ENCODE results near the gene ANLN. TPM values are rescaled to one million over a fixed set of nuclear protein-coding genes. Genes with fewer than 3 reads are reported as not detected.
"Not testable (repeated sequence)": the region's sequence is repeated elsewhere in the genome, so short reads cannot be mapped to it uniquely, and the experiment has no call there.

The ANLN gene
- total RNA-seq, 4 donors from 2014 or later: 0.84 to 12.9 (median 4.1) TPM

DNA sequence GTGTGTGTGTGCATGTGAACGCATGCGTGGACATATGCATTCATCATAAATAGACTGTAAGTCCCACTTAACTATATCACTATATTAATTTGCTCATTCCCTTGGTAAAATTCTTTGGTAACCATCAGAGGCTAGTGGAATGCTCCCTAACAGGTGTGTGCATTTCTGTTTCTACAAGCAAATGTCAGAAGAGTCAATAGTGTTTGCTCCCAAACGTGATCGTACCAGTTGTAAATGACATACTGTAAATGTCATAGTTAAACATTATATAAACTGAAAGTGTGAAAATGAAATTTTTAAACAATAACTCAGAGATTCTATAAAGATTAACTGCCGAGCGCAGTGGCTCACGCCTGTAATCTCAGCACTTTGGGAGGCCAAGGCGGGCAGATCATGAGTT, 94.6 kb downstream of the ANLN start:
- H3K27ac ChIP-seq: no peak overlapping the region
- no peak overlapping the region for H3K4me3 ChIP-seq
- no peaks in the 10 kb centered on the region for H3K36me3 ChIP-seq
- no peaks in the 10 kb centered on the region for H3K4me1 ChIP-seq
- WGBS, 2 donors: 81 to 83% methylated on average over 8 of the region's 8 CpGs
- no peaks in the 10 kb centered on the region for H3K27me3 ChIP-seq
- no peak for DNase-seq (ENCODE audit: low spot score in 2 of 2)
- no peak for TF ChIP-seq POLR2A (IDR thresholded peaks at IDR 0.05)
- no peak for TF ChIP-seq EP300 (IDR thresholded peaks at IDR 0.05)
- no peak for TF ChIP-seq CTCF (IDR thresholded peaks at IDR 0.05)
- H3K9me3 ChIP-seq: peaks cover 0 to 9% (median 0%) of the 10 kb centered on the region in 4 donors

DNA sequence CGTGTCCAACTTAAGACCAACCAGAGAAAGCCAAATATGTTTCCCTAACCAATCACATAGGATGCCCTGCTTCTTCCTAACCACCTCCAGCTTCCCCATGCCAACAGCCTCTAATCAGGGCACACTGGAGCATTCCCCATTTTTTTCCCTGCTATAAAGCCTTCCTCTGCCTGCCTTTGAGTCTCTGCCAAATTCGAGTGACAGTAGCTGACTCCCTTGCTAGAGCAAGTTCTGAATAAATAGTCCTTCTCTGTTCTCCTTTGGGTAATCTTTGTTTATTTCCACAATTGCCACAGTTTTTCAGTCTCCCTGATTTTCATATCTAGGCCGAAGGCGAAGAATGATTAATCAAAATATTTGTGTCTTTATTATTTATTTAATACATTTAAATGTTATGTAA, 96.7 kb downstream of the ANLN start:
- Histone ChIP-seq H3K4me3 (no peak overlapping the region), H3K36me3 (no peaks in the 10 kb centered on the region), H3K27me3 (no peaks in the 10 kb centered on the region), H3K9me3 (no peaks in the 10 kb centered on the region), H3K4me1 (no peaks in the 10 kb centered on the region), H3K27ac (no peak overlapping the region)
- TF ChIP-seq EP300 (IDR thresholded peaks at IDR 0.05): no peak
- no peak for TF ChIP-seq CTCF (IDR thresholded peaks at IDR 0.05)
- no peak for TF ChIP-seq POLR2A (IDR thresholded peaks at IDR 0.05)
- WGBS, 2 donors: 36 to 42% methylated on average over 4 of the region's 4 CpGs
- DNase-seq (ENCODE audit: low spot score in 2 of 2): no peak

DNA sequence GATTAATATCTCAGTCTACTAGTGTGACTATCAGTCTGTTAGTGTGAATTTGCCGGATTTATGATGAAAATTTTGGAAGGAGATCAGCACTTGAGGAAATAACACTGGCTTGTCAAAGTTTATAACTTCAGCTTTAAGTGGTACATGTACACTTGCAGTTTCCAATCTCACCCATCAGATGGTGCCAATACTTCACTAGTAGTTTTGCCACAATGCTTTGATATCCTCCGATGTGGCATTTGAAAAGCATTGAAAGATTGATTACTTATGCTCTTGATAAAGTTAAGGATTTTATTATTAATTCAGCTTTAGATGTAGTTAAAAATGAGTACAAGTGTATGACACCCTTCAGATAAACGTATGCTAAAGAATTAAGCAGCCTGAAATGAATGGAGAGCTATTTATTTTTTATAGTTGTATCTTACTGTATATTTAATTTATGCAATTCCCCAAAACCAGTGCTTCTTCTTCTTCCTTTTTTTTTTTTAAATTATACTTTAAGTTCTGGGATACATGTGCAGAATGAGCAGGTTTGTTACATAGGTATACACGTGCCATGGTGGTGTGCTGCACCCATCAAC, 98.2 kb downstream of the ANLN start:
- 30 to 37% methylated on average over 4 of the region's 4 CpGs for WGBS, 2 donors
- DNase-seq (ENCODE audit: low spot score in 2 of 2): peak in 1 of 2 donors; percentile 52
- Histone ChIP-seq H3K27me3 (no peaks in the 10 kb centered on the region), H3K36me3 (no peaks in the 10 kb centered on the region), H3K27ac (no peak overlapping the region), H3K4me1 (no peaks in the 10 kb centered on the region), H3K4me3 (no peak overlapping the region), H3K9me3 (no peaks in the 10 kb centered on the region)
- TF ChIP-seq CTCF (IDR thresholded peaks at IDR 0.05) (peak; percentile 53 to 83 (median 60)), EP300 (IDR thresholded peaks at IDR 0.05) (no peak)

GRCh38 chr7:36488672-36489071, 99.0 kb downstream of the ANLN start:
- H3K4me3 ChIP-seq; H3K27ac ChIP-seq; H3K36me3 ChIP-seq; DNase-seq (ENCODE audit: low spot score in 2 of 2); H3K4me1 ChIP-seq; H3K27me3 ChIP-seq; H3K9me3 ChIP-seq: not testable (repeated sequence)
- 94 to 96% methylated on average over 5 of the region's 5 CpGs for WGBS, 2 donors

DNA sequence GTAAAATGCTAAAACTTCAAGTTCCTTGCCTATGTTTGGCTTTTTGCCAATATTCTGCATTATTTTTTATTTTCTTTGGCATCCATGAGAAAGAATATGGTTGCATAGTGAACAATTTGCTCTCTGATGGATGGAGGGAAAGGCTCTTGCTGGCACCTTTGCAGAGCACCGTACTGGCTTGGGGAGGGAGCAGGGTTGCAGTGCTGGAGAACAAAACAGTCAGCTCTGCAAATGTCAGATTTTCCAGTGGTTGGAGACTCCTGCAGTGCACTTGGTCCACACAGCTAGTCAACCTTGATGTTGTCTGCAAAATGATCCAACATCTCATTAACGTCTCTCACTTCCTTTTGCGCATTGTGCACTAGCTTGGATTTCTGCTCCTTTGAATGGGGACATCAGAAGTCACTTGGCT, 100.8 kb downstream of the ANLN start:
- Histone ChIP-seq H3K4me3 (no peak overlapping the region), H3K36me3 (no peaks in the 10 kb centered on the region), H3K27me3 (no peaks in the 10 kb centered on the region), H3K9me3 (peaks cover 0 to 7% (median 0%) of the 10 kb centered on the region in 4 donors), H3K27ac (no peak overlapping the region), H3K4me1 (no peaks in the 10 kb centered on the region)
- 45 to 49% methylated on average over 3 of the region's 3 CpGs for WGBS, 2 donors
- TF ChIP-seq POLR2A (IDR thresholded peaks at IDR 0.05): no peak
- TF ChIP-seq EP300 (IDR thresholded peaks at IDR 0.05): no peak
- TF ChIP-seq CTCF (IDR thresholded peaks at IDR 0.05): no peak
- DNase-seq (ENCODE audit: low spot score in 2 of 2): no peak

- no peaks in the 10 kb centered on the region for H3K36me3 ChIP-seq
- TF ChIP-seq POLR2A (IDR thresholded peaks at IDR 0.05) (no peak), CTCF (IDR thresholded peaks at IDR 0.05) (no peak), EP300 (IDR thresholded peaks at IDR 0.05) (no peak)
- no peaks in the 10 kb centered on the region for H3K4me1 ChIP-seq
- DNase-seq (ENCODE audit: low spot score in 2 of 2): no peak
- WGBS, 2 donors: 93 to 95% methylated on average over 3 of the region's 3 CpGs
- H3K27ac ChIP-seq: no peak overlapping the region
- no peak overlapping the region for H3K4me3 ChIP-seq
- H3K27me3 ChIP-seq: no peaks in the 10 kb centered on the region
- H3K9me3 ChIP-seq: peaks cover 0 to 7% (median 0%) of the 10 kb centered on the region in 4 donors
Observed at GRCh38 chr7:36491317-36491716, 101.7 kb downstream of the ANLN start.
